GM19043 (cell line): Measurements from ENCODE around the gene DCTN3.

Source experiments
- ATAC-seq: cut with Tn5 transposase; IDR thresholded peaks from one replicate; pipeline ENCODE4 v1.9.1; 2021; ENCODE audit warnings: low read depth; ENCODE audit not compliant: unreplicated experiment

The DCTN3 gene

DNA sequence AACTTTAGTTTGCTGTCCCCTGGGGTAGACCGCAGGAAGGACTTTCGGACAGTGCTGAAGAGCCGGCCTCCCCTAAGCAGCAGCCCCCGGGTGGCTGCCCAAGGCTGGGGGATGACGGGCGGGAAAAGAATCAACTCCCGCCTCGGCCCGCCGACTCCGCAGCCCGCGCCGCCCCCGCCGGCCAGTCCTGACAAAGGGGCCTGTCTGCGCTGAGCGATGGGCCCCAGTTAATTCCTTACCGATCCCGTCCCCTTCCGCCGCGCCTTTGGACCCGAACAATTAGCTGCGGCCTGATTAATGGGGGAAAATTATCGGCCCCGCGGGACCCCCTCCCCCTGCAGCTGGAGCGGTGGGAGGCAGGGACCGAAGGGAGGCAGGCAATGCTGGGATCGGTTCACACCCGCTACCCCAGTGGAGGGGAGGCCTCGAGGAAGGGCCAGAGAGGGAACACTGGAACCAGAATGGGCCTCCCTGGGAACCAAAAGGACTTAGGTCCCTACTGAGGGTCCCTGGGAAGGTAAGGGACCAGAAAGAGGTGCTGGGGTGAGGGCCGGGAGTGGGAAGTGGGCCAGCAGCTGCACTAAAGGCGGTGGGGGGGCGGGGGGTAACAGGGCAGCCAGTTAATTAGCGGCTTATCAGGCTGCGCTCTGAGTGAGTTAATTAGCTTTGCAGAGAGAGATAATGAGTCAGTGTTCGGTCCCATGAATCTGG, 4.3 kb upstream of the DCTN3 start:
- no peak for ATAC-seq

GRCh38 chr9:34623374-34624235, 3.3 kb upstream of the DCTN3 start:
- no peak for ATAC-seq

DNA sequence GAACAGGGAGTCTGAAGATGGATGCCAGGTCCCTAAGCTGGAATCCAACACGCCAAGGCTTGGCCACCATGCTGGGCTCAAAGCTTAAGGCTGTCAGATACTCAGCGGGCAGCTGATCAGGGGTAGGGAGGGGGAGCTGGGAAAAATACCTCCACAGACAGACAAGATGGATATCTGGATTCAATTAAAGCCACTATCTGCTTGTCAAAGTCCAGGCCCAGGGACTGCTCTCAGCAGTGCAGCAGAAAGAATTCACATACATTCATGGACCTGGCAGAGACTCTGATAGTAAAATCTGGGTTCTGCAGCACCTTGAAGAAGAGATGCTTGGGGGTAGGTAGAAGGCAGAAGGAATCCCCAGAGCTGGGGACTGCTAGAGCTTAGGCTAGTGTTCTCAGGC, 5.2 kb downstream of the DCTN3 start:
- no peak for ATAC-seq

DNA sequence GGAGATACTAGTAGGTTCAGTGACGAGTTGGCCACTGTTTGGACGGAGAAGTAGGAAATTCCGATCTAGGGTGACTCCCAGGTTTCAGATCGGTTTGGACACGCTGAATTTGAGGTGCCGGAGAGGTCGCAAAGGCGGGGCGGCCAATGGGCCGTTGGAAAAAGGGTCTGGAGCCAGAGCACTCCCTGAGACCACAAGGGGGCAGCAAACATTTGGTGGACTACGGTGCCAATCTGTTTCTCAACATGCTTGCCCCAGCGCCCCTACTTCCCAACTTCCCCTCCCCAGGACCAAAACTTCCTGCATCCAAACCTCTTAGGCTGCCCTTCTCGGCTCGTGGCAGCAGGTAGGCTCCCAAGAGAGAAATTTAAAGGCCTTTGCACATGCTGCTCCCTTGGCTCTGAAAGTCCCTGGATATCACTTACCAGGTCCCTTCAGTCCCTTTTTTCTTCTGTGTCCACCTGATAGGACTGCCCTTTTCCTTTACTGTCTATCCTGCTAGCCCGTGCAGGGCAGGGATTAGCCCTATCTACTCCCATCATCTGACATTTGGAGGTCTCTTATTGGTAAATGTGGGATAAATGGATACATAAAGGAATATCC, 7.4 kb downstream of the DCTN3 start:
- ATAC-seq = no peak

DNA sequence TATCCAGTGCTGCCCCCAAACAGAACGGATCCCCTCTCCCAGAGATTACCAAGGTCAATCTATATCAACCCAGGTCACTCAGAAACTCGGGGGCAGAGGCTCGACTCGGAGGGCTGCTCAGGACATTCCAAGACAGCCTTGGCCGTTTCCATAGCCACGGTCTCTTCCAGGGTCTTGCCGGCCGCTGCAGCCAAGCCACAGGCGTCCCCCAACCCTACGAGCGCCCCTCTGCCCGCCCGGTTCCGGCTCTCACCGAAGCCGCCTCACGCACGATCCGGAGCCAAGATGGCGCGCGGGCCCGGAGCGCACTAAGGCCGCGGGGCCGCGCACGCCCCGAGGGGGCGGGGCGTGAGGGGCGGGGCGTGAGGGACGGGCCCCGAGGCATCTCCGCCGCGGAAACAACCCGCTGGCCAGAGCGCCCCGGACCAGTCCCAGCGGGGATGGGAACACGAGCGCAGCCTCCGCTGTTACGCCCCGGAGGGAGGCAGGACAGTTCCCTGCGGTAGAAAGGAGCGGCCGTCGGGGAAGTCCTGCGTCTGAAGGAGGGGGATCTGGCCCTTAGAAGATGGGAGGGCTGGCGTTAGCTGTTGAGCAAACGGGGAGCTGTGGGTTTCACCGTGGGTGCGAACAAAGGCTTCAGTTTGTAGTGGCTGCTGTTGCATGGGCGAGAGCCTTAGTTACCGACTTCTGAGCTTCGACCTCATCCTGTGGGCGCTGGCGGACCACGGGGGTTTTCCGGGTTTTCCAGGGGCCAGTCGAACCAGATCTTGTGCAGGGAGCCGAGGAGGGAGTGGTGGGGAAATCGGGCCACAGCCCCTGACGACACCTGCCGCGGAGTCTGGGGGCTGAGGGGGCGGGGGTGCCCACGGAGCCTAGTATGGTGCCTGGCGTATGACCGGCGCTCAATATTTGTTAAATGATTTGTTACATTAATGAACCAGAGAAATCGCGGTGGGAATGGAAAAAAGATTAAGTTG, 8.2 kb downstream of the DCTN3 start, which contains the start of gene RPP25L:
RPP25L (minus strand) TSS at position 287 of the 977 bp plus-strand sequence. CDS start 801 bp downstream, outside the sequence.
- ATAC-seq = peak; percentile 80

DNA sequence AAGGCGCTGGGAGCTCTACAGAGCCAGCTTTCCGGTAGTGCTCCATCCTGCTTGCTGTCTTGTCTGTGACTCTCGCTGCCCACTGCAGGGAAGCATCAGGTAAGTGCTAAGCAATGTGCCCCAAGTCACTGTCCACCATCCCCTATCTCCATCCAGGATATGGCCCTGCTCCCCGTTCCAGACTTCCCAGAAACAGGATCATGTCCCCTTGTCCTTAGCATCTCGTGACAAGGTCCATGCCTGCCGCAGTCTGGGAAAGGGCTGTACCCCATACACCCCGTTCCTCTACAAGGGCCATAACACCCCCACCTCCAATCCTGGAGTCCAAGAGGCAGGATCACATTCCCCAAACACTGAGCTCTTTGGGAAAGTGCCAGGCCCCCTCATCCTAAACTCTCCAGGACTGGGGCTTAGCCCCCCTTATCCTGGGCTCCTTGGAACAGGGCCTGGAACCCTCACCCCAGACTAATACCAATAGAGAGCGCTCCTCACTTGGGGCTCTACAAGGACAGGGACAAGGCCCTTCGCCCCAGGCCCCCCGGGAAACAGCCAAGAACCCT, 9.0 kb downstream of the DCTN3 start:
- no peak for ATAC-seq

DNA sequence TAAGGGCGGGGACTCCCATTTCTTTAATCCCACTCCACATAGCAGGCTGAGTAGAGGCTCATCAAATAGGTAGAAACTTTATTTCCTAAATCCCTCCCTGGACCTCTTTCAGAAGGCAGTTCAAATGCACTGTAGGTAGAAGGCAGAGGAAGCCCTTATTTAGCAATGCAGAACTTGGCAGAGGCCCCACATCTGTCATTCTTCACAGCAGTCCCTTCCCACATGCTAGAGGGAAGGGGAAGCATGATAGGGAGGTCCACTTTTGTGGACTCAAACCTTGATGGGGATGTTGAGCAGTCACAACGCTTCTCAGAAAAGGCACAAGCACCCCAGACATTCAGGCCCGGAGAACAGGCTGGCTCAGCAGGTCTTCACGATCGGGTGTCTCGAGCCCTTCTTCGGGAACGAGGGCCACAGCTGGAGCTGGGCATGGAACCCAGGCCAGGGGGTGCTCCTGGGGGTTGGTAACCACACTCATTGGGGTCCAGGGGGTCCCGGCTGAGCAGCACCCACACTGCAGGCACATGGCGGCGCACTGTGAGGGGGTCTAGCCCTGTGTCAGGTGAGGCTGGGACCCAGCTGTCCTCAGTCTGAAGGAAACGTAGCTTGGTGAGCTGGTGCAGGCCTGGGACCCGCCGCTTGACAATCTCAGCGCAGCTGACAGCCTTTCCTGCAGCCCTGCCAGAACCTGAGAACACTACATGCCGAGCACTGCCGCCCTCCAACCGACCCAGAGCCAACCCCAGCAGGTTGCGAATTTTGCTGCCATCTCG, 9.7 kb downstream of the DCTN3 start:
- no peak for ATAC-seq

DNA sequence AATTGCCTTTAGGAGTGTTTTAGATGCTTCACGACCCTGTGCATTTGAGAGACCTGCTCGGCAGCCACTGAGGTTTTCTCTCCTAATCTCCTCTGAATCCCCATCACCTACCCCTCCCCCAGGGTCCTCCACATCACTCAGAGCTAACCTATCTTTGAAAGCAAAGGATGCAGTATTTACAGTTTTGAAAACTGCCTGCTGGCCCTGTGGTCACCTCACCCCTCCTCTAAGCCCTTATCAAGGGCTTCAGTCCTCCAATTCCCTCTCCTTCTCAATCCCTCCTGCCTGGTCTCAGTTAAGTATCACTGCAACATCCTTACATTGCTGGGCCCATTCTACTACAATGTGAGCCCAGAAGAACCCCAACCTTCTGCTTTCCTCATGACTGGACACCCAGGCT, 13.0 kb downstream of the DCTN3 start:
- no peak for ATAC-seq

GRCh38 chr9:34606905-34607304, 13.4 kb downstream of the DCTN3 start:
- no peak for ATAC-seq

- ATAC-seq = no peak
Measured at GRCh38 chr9:34606190-34606589, 14.1 kb downstream of the DCTN3 start.

GRCh38 chr9:34603610-34604231, 16.6 kb downstream of the DCTN3 start:
- peak; percentile 78 for ATAC-seq

GRCh38 chr9:34601937-34602573, 18.2 kb downstream of the DCTN3 start:
- no peak for ATAC-seq

DNA sequence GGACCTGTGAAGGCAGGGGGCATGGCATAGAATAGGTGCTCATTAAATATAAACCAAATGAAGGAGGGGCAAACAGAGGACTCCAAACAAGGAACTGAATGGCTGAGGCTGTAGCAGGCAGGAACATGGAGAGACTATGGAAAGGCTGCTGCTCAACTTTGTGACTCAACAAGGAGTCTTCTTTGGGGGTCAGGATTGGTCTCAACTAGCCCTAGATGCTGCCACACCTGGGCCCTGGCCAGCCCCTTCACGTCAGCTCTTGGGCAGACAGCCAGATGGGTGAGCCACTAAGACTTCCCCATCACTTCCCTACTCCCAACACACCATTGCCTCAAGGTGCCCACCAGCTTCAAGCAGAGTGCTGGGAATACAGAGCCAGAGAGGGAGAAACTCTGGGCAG, 19.4 kb downstream of the DCTN3 start:
- no peak for ATAC-seq

- no peak for ATAC-seq
Measured at GRCh38 chr9:34599546-34599945, 20.7 kb downstream of the DCTN3 start.

DNA sequence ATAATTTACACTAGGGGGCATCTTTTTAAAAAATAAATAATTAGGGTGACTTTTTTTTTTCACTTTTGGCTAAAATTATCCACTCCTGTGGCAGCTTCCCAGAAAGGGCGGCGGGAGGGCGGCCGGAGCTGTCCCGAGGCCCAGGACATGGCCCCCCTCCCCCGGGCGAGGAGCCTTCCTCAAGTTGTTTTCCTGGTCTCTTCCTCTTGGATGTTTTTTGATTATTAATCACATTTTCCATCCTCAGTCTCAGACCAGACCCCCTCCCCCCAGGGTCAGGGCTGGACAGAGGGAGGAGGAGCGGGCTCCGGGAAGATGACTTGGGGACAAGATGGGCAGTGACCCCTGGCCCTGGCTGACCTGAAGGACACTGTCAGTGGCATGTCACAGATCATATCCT, 26.1 kb downstream of the DCTN3 start:
- ATAC-seq = no peak

DNA sequence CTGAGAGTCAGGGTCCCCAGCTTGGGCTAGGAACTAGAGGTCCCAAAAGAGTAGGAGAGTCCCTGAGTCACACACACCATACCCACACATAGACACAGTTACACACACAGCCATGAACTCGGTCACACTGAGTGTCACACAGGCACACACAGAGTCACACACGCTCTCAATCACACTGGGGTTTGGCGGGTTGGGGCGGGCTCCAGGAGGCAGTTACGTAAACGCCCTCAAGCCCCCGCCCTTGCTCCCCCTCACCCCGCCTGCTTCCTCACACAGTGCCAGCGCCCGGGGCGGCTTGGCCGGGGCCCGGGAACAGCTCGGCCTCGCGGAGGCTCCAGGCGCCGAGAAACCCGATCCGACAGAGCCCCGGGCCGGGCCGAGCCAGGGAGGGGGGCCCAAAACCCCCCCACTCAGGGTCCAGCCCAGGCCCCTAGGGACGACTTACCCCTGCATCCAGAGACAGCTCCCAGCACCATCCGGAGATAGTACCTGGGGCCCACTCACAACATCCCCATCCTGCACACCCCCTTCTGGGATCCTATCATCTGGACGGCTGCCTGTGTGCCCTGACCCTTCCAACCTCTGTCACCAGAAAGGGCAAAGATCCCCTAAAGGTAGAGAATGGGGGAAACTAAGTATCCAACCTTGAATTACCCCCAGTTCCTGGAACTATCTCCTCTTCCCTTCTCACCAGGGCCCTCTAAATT, 27.2 kb downstream of the DCTN3 start:
- no peak for ATAC-seq

GRCh38 chr9:34591917-34592866, 28.1 kb downstream of the DCTN3 start:
- ATAC-seq = no peak
